ENCODE data around the gene ECSIT. TPM values are rescaled to one million over a fixed set of nuclear protein-coding genes. Genes with fewer than 3 reads are reported as not detected.

Gene ECSIT
- polyA plus RNA-seq, 2 of the 4 experiments (the other 2 are of a cell fraction), result 23.0 to 29.7 TPM

Small RNA genes lying within 50 kb of the gene (small RNA-seq; reads per million reads assigned to genes)
- 0 to 0.16 (median 0) reads per million in 6 experiments for gene MIR7974
- 0 reads per million in 6 experiments for gene RN7SL833P

Other genes starting within 250 kb of the ECSIT start
- not detected in 2 replicates for gene TSPAN16, start 233.0 kb downstream of the ECSIT start, polyA plus RNA-seq (2011; rRNA removed)
- not detected in 3 replicates for gene TSPAN16, start 233.0 kb downstream of the ECSIT start, polyA plus RNA-seq (2017; fragmentation: RNase III; extraction: RNeasy Plus Mini Kit Qiagen cat#74134 plus additional on column Dnase treatment)
- gene RAB3D, start 189.5 kb downstream of the ECSIT start, polyA plus RNA-seq (2011; rRNA removed), result 22.3 and 26.8 TPM in 2 replicates
- 4.1 to 5.6 TPM (median 4.8 TPM) in 3 replicates for gene RAB3D, start 189.5 kb downstream of the ECSIT start, polyA plus RNA-seq (2017; fragmentation: RNase III; extraction: RNeasy Plus Mini Kit Qiagen cat#74134 plus additional on column Dnase treatment)
- 183 and 230 TPM in 2 replicates for gene TMEM205, start 182.9 kb downstream of the ECSIT start, polyA plus RNA-seq (2011; rRNA removed)
- 91.6 to 92.6 TPM (median 92.3 TPM) in 3 replicates for gene TMEM205, start 182.9 kb downstream of the ECSIT start, polyA plus RNA-seq (2017; fragmentation: RNase III; extraction: RNeasy Plus Mini Kit Qiagen cat#74134 plus additional on column Dnase treatment)
- 11.3 and 12.2 TPM in 2 replicates for gene CCDC159, start 182.6 kb downstream of the ECSIT start, polyA plus RNA-seq (2011; rRNA removed)
- 8.4 to 11.2 TPM (median 8.6 TPM) in 3 replicates for gene CCDC159, start 182.6 kb downstream of the ECSIT start, polyA plus RNA-seq (2017; fragmentation: RNase III; extraction: RNeasy Plus Mini Kit Qiagen cat#74134 plus additional on column Dnase treatment)
- gene PLPPR2, start 173.7 kb downstream of the ECSIT start, polyA plus RNA-seq (2011; rRNA removed), result 5.6 and 6.3 TPM in 2 replicates
- 8.6 to 12.3 TPM (median 9.7 TPM) in 3 replicates for gene PLPPR2, start 173.7 kb downstream of the ECSIT start, polyA plus RNA-seq (2017; fragmentation: RNase III; extraction: RNeasy Plus Mini Kit Qiagen cat#74134 plus additional on column Dnase treatment)
- gene SWSAP1, start 154.5 kb downstream of the ECSIT start, polyA plus RNA-seq (2011; rRNA removed), result 1.2 and 1.3 TPM in 2 replicates
- 1.5 to 1.8 TPM (median 1.5 TPM) in 3 replicates for gene SWSAP1, start 154.5 kb downstream of the ECSIT start, polyA plus RNA-seq (2017; fragmentation: RNase III; extraction: RNeasy Plus Mini Kit Qiagen cat#74134 plus additional on column Dnase treatment)
- gene EPOR, start 144.8 kb downstream of the ECSIT start, polyA plus RNA-seq (2011; rRNA removed), result 4.4 and 5.2 TPM in 2 replicates
- 2.8 to 3.6 TPM (median 3.3 TPM) in 3 replicates for gene EPOR, start 144.8 kb downstream of the ECSIT start, polyA plus RNA-seq (2017; fragmentation: RNase III; extraction: RNeasy Plus Mini Kit Qiagen cat#74134 plus additional on column Dnase treatment)
- 1.5 and 1.8 TPM in 2 replicates for gene RGL3, start 109.8 kb downstream of the ECSIT start, polyA plus RNA-seq (2011; rRNA removed)
- gene RGL3, start 109.8 kb downstream of the ECSIT start, polyA plus RNA-seq (2017; fragmentation: RNase III; extraction: RNeasy Plus Mini Kit Qiagen cat#74134 plus additional on column Dnase treatment), result 2.3 to 4.0 TPM (median 3.7 TPM) in 3 replicates
- gene ODAD3, start 94.0 kb downstream of the ECSIT start, polyA plus RNA-seq (2011; rRNA removed), result 0.46 and 0.70 TPM in 2 replicates
- 0.99 to 1.2 TPM (median 1.0 TPM) in 3 replicates for gene ODAD3, start 94.0 kb downstream of the ECSIT start, polyA plus RNA-seq (2017; fragmentation: RNase III; extraction: RNeasy Plus Mini Kit Qiagen cat#74134 plus additional on column Dnase treatment)
- gene PRKCSH, start 93.5 kb downstream of the ECSIT start, polyA plus RNA-seq (2011; rRNA removed), result 75.0 and 102 TPM in 2 replicates
- 206 to 215 TPM (median 212 TPM) in 3 replicates for gene PRKCSH, start 93.5 kb downstream of the ECSIT start, polyA plus RNA-seq (2017; fragmentation: RNase III; extraction: RNeasy Plus Mini Kit Qiagen cat#74134 plus additional on column Dnase treatment)
- gene ELAVL3, start 48.1 kb downstream of the ECSIT start, polyA plus RNA-seq (2011; rRNA removed), result 0.03 TPM in 1 of 2 replicates, not detected in the other
- gene ELAVL3, start 48.1 kb downstream of the ECSIT start, polyA plus RNA-seq (2017; fragmentation: RNase III; extraction: RNeasy Plus Mini Kit Qiagen cat#74134 plus additional on column Dnase treatment), result 0.01 to 0.03 TPM in 2 of 3 replicates, not detected in the other
- gene ZNF653, start 23.3 kb downstream of the ECSIT start, polyA plus RNA-seq (2011; rRNA removed), result 2.9 and 3.8 TPM in 2 replicates
- 2.9 to 4.2 TPM (median 3.8 TPM) in 3 replicates for gene ZNF653, start 23.3 kb downstream of the ECSIT start, polyA plus RNA-seq (2017; fragmentation: RNase III; extraction: RNeasy Plus Mini Kit Qiagen cat#74134 plus additional on column Dnase treatment)
- 0.62 and 0.89 TPM in 2 replicates for gene CNN1, start 9.7 kb upstream of the ECSIT start, polyA plus RNA-seq (2011; rRNA removed)
- 0.96 to 1.0 TPM (median 1.00 TPM) in 3 replicates for gene CNN1, start 9.7 kb upstream of the ECSIT start, polyA plus RNA-seq (2017; fragmentation: RNase III; extraction: RNeasy Plus Mini Kit Qiagen cat#74134 plus additional on column Dnase treatment)
- 34.4 and 47.9 TPM in 2 replicates for gene ELOF1, start 30.1 kb upstream of the ECSIT start, polyA plus RNA-seq (2011; rRNA removed)
- 91.5 to 97.3 TPM (median 92.7 TPM) in 3 replicates for gene ELOF1, start 30.1 kb upstream of the ECSIT start, polyA plus RNA-seq (2017; fragmentation: RNase III; extraction: RNeasy Plus Mini Kit Qiagen cat#74134 plus additional on column Dnase treatment)
- gene ACP5, start 48.5 kb upstream of the ECSIT start, polyA plus RNA-seq (2011; rRNA removed), result 0.05 TPM in 1 of 2 replicates, not detected in the other
- not detected in 3 replicates for gene ACP5, start 48.5 kb upstream of the ECSIT start, polyA plus RNA-seq (2017; fragmentation: RNase III; extraction: RNeasy Plus Mini Kit Qiagen cat#74134 plus additional on column Dnase treatment)
- gene ZNF627, start 68.3 kb upstream of the ECSIT start, polyA plus RNA-seq (2011; rRNA removed), result 7.5 and 8.3 TPM in 2 replicates
- gene ZNF627, start 68.3 kb upstream of the ECSIT start, polyA plus RNA-seq (2017; fragmentation: RNase III; extraction: RNeasy Plus Mini Kit Qiagen cat#74134 plus additional on column Dnase treatment), result 3.7 to 4.5 TPM (median 4.3 TPM) in 3 replicates
- gene ZNF823, start 209.8 kb upstream of the ECSIT start, polyA plus RNA-seq (2011; rRNA removed), result 3.7 and 3.9 TPM in 2 replicates
- gene ZNF823, start 209.8 kb upstream of the ECSIT start, polyA plus RNA-seq (2017; fragmentation: RNase III; extraction: RNeasy Plus Mini Kit Qiagen cat#74134 plus additional on column Dnase treatment), result 2.4 to 2.9 TPM (median 2.7 TPM) in 3 replicates
- 0.01 TPM in 1 of 2 replicates, not detected in the other for gene ZNF441, start 237.9 kb upstream of the ECSIT start, polyA plus RNA-seq (2011; rRNA removed)
- gene ZNF441, start 237.9 kb upstream of the ECSIT start, polyA plus RNA-seq (2017; fragmentation: RNase III; extraction: RNeasy Plus Mini Kit Qiagen cat#74134 plus additional on column Dnase treatment), result 0.01 TPM in 1 of 3 replicates, not detected in the others